Activated T-cell treated with anti-CD3 and anti-CD28 coated beads for 24 hours (primary cell): ENCODE data around the gene OBSCN.

Source experiments
- DNase-seq: peaks from one replicate; pipeline ENCODE4 v3.0.0-alpha.2; 2020; ENCODE audit warnings: low read depth

Gene OBSCN

DNA sequence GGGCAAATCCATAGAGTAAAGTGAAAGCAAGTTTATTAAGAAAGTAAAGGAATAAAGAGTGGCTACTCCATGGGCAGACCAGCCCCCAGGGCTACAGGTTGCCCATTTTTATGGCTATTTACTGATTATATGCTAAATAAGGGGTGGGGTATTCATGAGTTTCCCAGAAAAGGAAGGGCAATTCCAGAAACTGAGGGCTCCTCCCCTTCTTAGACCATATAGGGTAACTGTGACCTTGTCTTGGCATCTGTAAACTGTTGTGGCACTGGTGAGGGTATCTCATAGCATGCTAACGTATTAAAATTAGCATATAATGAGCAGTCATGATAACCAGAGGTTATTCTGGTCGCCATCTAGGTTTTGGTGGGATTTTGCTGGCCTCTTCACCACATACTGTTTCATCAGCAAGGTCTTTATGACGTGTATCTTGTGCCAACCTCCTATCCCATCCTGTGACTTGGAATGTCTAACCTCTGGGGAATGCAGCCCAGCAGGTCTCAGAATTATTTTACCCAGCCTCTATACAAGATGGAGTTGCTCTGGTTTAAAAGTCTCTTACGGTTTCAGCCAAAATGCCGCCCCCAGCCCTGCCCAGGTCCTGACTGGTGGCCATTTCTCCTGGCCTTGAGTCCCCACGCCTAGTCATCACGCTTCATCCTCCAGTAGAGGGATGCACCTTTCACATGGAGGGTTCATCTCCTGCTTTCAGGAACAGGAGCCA is 209.8 kb downstream of the OBSCN start:
- no peak for DNase-seq

- no peak for DNase-seq
These were observed 213.4 kb downstream of the OBSCN start for GRCh38 chr1:228420968-228421826.

GRCh38 chr1:228423404-228424053 is 215.7 kb downstream of the OBSCN start:
- no peak for DNase-seq

GRCh38 chr1:228424685-228425660 is 217.1 kb downstream of the OBSCN start:
- DNase-seq: no peak

GRCh38 chr1:228426518-228427175 is 218.8 kb downstream of the OBSCN start:
- no peak for DNase-seq

DNA sequence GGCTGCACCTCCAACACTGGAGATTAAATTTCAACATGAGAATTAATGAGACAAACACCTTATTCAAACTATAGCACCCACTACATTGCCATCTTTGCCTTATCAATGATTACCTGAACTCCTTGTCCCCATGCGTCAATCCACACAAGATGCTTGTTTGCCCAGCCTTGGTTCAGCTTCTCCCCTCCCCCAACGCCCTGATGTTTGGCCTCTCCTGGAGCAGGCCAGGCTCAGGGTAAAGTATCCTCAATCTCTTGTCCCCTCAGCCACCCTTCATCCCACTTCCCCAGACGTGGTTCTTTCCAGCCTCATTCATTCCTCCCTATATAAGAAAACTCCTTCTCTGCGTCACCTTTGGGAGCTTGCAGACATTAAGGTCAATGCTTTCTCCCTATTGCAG is 220.6 kb downstream of the OBSCN start:
- DNase-seq: no peak
